ENCODE results near the gene SLC19A1.

The SLC19A1 gene

GRCh38 chr21:45578811-45579381 is 36.7 kb upstream of the SLC19A1 start:
- Histone ChIP-seq H3K79me2 (ENCODE audit: low read length) (no peaks in the 10 kb centered on the region), H3K9me3 (replicated peaks; ENCODE audit: insufficient read depth, low read length) (no peaks in the 10 kb centered on the region), H3K4me2 (ENCODE audit: low read depth, low read length) (no peak overlapping the region), H2AFZ (ENCODE audit: low read length) (no peak overlapping the region), H3K9ac (ENCODE audit: low read length) (no peak overlapping the region), H3K27me3 (replicated peaks; ENCODE audit: insufficient read depth, low read length) (peaks cover 98% of the 10 kb centered on the region), H4K20me1 (ENCODE audit: insufficient read depth, low read length) (no peaks in the 10 kb centered on the region), H3K4me1 (ENCODE audit: low read length) (no peaks in the 10 kb centered on the region), H3K36me3 (replicated peaks; ENCODE audit: insufficient read depth, low read length) (no peaks in the 10 kb centered on the region), H3F3A (ENCODE audit: insufficient read depth, low read length) (no peaks in the 10 kb centered on the region), H3K9me2 (replicated peaks; ENCODE audit: insufficient read depth, low read length) (no peaks in the 10 kb centered on the region), H3K4me3 (ENCODE audit: low read length) (no peak overlapping the region), H3K27ac (ENCODE audit: low read length) (no peak overlapping the region)
- DNase-seq = no peak
- TF ChIP-seq EZH2 (optimal IDR thresholded peaks at IDR 0.05; ENCODE audit: low read depth, low read length) (no peak), EZH2phosphoT487 (IDR thresholded peaks at IDR 0.05; ENCODE audit: low read length) (no peak), CTCF (IDR thresholded peaks at IDR 0.05; ENCODE audit: low read length) (no peak)

GRCh38 chr21:45578176-45578801 is 36.0 kb upstream of the SLC19A1 start:
- H3K9me2 ChIP-seq (replicated peaks; ENCODE audit: insufficient read depth, low read length) = no peaks in the 10 kb centered on the region
- no peak overlapping the region for H3K4me2 ChIP-seq (ENCODE audit: low read depth, low read length)
- peaks cover 98% of the 10 kb centered on the region for H3K27me3 ChIP-seq (replicated peaks; ENCODE audit: insufficient read depth, low read length)
- no peak for TF ChIP-seq CTCF (IDR thresholded peaks at IDR 0.05; ENCODE audit: low read length)
- no peak for TF ChIP-seq EZH2phosphoT487 (IDR thresholded peaks at IDR 0.05; ENCODE audit: low read length)
- TF ChIP-seq EZH2 (optimal IDR thresholded peaks at IDR 0.05; ENCODE audit: low read depth, low read length) = no peak
- H3F3A ChIP-seq (ENCODE audit: insufficient read depth, low read length) = no peaks in the 10 kb centered on the region
- H4K20me1 ChIP-seq (ENCODE audit: insufficient read depth, low read length) = no peaks in the 10 kb centered on the region
- H3K79me2 ChIP-seq (ENCODE audit: low read length) = no peaks in the 10 kb centered on the region
- DNase-seq = no peak
- H3K27ac ChIP-seq (ENCODE audit: low read length) = no peak overlapping the region
- no peaks in the 10 kb centered on the region for H3K36me3 ChIP-seq (replicated peaks; ENCODE audit: insufficient read depth, low read length)
- no peaks in the 10 kb centered on the region for H3K9me3 ChIP-seq (replicated peaks; ENCODE audit: insufficient read depth, low read length)
- no peak overlapping the region for H2AFZ ChIP-seq (ENCODE audit: low read length)
- no peaks in the 10 kb centered on the region for H3K4me1 ChIP-seq (ENCODE audit: low read length)
- H3K4me3 ChIP-seq (ENCODE audit: low read length) = no peak overlapping the region
- H3K9ac ChIP-seq (ENCODE audit: low read length) = no peak overlapping the region

- no peaks in the 10 kb centered on the region for H3K9me3 ChIP-seq (replicated peaks; ENCODE audit: insufficient read depth, low read length)
- H3K36me3 ChIP-seq (replicated peaks; ENCODE audit: insufficient read depth, low read length) = no peaks in the 10 kb centered on the region
- H4K20me1 ChIP-seq (ENCODE audit: insufficient read depth, low read length) = no peaks in the 10 kb centered on the region
- H3K79me2 ChIP-seq (ENCODE audit: low read length) = no peaks in the 10 kb centered on the region
- DNase-seq = no peak
- TF ChIP-seq EZH2phosphoT487 (IDR thresholded peaks at IDR 0.05; ENCODE audit: low read length) = no peak
- TF ChIP-seq CTCF (IDR thresholded peaks at IDR 0.05; ENCODE audit: low read length) = no peak
- TF ChIP-seq EZH2 (optimal IDR thresholded peaks at IDR 0.05; ENCODE audit: low read depth, low read length) = no peak
- H3K27me3 ChIP-seq (replicated peaks; ENCODE audit: insufficient read depth, low read length) = peaks cover 98% of the 10 kb centered on the region
- H3K27ac ChIP-seq (ENCODE audit: low read length) = no peak overlapping the region
- no peak overlapping the region for H2AFZ ChIP-seq (ENCODE audit: low read length)
- no peak overlapping the region for H3K4me2 ChIP-seq (ENCODE audit: low read depth, low read length)
- no peaks in the 10 kb centered on the region for H3F3A ChIP-seq (ENCODE audit: insufficient read depth, low read length)
- H3K4me1 ChIP-seq (ENCODE audit: low read length) = no peaks in the 10 kb centered on the region
- H3K9me2 ChIP-seq (replicated peaks; ENCODE audit: insufficient read depth, low read length) = no peaks in the 10 kb centered on the region
- H3K9ac ChIP-seq (ENCODE audit: low read length) = no peak overlapping the region
- no peak overlapping the region for H3K4me3 ChIP-seq (ENCODE audit: low read length)
These were observed 35.5 kb upstream of the SLC19A1 start for GRCh38 chr21:45577801-45578175.

All from MM.1S (cell line).